SH-SY5Y (cell line): Measurements from ENCODE around the gene RBM18.

Experiments
- GATA2 ChIP-seq: IDR thresholded peaks from 2 replicates; pipeline ENCODE4 v1.6.1; 2011; ENCODE audit warnings: mild to moderate bottlenecking, low read depth, low read length
- GATA3 ChIP-seq: IDR thresholded peaks from 2 replicates; pipeline ENCODE4 v1.6.1; 2011; ENCODE audit warnings: low read depth, mild to moderate bottlenecking, low read length, moderate library complexity

DNA sequence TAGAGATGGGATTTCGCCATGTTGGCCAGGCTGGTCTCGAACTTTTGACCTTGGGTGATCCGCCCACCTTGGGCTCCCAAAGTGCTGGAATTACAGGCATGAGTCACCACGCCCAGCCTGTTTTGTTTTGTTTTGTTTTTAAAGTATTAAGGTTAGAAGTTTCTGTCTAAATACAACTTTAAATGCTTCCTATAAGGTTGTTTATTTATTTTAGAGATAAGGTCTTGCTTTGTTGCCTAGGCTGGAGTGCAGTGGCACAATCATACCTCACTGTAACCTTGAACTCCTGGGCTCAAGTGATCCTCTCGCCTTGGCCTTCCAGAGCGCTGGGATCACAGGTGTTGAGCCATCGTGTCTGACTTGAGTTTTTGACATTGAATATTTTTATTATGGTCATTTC, 11.5 kb upstream of the RBM18 start:
- no peak for TF ChIP-seq GATA2
- TF ChIP-seq GATA3, result no peak
